Islet of Langerhans (tissue), 1 donor: Measurements from ENCODE around the gene LYSMD4.

Experiments used
- FAIRE-seq: peaks from one replicate; lab custom pipeline; 2011; peaks lifted over from hg19 to GRCh38; lab: Jason Lieb, UNC

LYSMD4 gene

DNA sequence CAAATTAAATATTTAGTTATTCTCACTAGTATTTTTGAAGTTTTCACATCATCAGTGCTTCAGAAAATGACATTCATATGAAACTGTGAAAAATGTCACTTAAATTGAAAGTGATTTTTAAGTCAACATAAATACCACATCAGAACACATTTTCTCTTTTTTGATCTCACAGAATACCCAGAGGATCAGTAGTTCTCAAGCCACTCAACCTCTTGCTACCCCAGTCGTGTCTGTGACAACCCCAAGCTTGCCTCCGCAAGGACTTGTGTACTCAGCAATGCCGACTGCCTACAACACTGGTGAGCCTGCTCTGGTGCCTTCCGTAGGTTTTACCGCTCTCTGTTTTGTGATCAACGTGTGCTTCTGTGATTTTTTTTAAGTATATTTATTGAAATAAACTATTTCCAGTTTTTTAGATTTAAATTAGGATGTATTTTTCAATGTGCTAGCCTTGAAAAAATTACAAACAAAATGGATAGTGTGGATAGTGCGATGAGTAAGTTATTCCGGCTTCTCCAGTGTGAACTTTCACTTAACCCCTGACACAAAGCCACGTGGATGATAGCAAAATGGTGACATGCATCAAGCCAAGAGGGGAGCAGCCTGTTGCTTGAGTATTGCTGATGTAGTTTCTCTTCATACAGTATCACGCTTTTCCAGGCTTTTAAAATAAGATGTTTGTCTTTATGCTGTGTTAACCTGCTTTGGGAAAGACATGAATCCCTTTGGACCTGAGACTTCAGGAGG is 26.5 kb downstream of the LYSMD4 start:
- FAIRE-seq: no peak

DNA sequence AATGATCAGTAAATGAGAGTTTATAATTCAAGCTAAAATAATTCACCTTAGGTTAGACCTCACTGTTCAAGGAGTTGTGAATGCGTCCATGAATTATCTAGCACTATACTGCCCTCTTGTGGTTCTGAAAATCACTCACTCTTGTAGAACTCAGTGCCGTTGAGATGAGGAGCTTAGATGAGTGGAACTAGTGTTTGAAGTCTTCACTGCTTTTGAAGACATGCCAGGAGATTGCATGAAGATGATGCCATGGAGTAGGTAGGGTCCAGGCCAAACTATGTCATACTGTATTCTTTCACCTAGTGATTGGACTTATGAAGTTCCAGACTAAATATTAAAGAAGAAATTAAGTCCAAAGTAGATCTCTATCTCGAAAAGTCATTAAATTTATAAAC is 28.8 kb downstream of the LYSMD4 start:
- FAIRE-seq: peak; percentile 98

DNA sequence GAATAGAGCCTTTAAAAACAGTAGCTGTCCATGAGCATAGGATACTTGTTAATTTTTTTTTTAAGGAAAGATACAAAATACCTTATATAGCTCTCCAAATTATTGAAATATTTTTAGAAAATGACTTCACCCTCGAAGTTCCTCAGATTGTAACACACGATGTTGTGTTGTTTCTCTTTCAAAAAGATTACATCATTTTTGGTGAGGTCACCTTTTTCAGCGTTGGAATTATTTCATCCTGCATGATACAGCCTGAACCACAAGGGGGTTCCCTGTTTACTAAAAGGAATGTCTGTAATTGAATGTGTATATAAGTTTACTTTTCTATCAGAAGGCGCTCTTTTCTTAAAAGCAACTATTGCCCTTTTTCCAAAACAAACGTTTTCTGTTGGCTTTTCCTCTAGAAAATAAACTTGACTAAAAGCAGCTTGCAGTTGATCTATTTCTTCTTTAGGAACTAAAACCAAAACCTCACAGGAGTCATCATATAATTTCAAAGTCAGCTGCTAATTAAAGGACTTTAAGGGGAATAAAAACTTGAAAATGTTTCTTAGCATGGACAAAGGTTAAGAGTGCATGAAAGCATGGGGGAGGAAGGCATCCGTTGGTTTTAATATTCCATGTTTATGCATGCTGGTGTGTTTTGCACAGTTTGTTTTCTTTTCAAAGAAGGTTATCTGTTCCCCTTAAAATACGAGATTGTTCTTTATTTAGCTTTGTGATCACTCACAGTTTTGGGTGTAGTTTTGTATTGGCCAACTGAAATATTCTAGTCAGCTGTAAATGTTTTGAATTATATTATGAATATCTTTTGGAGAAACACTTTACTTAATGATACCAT is 29.4 kb downstream of the LYSMD4 start:
- no peak for FAIRE-seq

DNA sequence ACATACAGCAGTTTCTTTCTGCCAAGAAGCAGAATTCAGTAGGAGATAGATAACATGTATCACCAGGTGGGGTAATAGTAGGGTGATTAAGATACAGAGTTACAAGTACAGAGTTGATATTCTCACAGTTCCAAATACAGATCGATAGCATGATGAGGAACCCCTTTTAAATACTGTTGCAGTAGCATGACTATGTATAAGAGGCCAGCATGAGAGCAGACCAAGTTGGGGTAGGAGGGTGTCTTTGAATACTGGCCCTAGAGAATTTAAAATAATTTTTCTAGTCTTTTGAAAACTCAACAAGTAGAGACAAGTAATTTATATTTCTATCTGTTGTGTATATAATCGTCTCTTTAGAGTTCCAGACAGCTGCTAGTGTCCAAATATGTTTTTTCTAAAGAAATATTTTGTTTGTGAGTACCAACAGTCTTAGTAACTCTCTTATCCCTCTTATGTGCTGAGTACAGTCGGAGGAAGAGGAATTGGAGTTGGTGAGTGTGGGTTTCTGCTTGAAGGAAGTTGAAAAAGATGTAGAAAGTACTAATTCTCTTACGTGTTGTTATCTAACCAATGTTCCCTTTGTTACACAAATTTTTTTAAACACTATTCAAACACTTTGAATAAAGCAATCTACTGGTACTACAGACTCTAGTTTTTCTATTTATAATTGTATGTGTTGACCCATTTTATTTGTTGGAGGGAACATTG is 30.2 kb downstream of the LYSMD4 start:
- no peak for FAIRE-seq

DNA sequence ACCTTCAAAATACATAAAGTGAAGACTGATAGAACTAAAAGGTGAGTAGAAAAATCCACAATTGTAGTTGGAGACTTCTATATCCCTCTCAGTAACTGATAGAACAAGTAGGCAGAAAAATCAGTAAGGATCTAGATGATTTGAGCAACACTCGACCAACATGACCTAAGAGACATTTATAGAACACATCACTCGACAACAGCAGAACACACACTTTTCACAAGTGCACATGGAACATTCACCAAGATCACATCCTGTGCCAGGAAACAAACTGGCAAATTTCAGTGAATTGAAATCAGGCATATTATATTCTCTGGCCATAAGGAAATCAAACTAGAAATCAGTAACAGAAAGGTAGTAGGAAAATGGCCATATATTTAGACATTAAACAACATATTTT is 37.1 kb downstream of the LYSMD4 start:
- no peak for FAIRE-seq

DNA sequence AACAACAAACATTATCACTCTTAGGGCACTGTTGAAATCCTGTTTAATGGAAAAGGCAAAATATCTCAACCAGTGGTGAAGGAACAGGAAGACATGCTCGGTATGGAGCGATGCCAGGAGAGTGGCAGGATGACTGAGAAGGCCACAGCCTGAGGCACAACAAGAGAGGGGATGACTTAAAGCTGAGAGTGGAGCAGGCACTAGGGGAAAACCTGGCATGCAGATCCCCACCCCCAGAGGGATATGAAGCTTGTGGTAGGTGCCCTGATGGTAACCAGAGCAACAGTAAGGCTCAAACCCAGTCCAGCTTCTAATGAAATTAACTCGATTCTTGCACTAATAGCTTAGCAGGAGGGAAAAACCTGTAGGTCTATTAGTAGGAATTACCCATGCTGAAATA is 40.4 kb downstream of the LYSMD4 start:
- peak; percentile 5 for FAIRE-seq

DNA sequence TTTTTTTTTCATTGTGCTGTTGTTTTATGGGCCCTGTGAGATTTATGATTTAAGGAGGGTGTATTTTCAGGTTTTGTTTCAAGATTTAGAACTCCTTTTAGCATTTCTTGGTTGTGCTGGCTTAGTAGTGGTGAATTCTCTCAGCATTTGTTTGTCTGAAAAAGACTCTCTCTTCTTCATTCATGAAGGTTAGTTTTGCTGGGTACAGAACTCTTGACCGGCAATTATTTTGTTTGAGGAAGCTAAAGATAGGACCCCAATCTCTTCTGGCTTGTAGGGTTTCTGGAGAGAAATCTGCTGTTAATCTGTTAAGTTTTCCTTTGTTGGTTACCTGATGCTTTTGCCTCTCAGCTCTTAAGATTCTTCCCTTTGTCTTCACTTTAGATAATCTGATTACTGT is 46.9 kb downstream of the LYSMD4 start:
- FAIRE-seq: no peak

DNA sequence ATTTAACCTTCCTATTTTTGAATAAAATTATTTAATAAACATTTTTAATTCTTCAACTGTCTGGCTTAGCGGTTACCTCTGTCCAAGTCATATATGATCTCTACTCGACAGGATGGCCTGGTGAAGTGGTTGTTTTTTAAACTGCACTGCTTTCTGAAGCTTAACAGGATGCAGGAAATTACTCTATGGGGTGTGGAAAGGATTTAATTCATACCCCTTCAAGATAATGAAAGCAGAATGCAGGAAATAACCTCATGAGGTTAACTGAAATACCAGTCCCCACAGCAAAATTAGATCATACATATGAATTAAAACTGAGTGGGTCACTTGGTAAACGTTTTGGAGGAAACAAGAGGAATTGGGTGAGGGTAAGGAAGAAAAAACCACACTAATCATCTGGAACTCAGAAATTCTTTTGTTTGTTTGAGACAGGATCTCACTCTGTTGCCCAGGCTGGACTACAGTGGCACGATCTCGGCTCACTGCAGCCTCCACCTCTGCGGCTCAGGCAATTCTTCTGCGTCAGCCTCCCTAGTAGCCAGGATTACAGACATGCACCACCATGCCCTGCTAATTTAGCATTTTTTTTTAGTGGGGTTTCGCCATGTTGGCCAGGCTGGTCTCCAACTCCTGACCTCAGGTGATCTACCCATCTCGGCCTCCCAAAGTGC is 50.1 kb downstream of the LYSMD4 start:
- FAIRE-seq: no peak

DNA sequence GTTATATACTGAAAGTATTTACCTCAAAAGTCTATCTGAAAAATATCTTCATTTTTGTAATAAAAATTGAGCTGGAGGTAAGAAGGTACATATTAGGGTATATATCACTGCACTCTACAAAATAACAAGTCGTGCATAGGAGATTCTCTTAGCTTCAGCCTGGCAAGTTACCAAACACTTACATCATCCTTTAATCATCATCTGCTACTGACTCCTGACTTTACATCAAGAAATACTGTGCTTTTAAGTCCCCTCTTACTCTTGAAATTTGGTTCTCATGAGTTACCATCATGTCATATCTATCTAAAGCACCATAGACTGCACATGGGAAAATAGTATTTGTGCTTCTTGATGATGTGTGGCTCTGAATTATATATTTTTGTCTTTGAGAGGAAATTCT is 50.8 kb downstream of the LYSMD4 start:
- no peak for FAIRE-seq

DNA sequence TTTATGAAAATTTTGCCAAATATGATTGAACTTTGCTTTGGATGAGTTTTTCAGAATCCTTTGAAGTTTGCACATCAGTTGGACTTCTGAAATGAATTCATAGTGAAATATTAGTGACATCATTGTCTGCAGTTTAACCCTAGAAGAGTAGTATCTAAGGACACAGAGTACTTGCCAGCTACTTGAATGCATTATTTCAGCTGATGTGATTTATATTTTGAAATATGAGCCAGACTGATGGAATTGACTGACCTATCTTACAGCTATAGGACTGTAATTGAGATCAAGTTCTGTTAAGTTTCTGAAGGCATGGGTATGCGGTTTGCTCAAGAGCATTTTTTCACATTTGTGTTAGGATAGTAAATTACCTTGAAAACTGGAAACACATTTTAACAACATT is 51.2 kb downstream of the LYSMD4 start:
- no peak for FAIRE-seq

DNA sequence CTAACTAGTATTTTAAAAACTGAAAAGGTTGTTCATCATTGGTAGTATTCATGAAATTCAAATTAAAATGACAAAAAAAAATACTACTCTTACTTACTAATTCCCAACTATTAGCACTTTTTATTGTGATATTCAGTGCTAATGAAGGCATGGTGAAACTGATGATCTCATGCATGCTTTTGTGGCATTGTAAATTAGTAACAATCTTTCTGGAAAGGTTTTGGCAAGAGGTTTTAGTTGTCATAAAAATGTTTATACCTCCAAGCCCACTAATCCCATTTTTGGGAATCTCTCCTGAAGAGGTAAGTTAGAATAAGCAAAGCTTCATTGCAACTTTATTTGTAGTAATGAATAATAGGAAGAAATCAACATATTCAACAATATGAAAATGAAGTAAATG is 53.0 kb downstream of the LYSMD4 start:
- FAIRE-seq: no peak

DNA sequence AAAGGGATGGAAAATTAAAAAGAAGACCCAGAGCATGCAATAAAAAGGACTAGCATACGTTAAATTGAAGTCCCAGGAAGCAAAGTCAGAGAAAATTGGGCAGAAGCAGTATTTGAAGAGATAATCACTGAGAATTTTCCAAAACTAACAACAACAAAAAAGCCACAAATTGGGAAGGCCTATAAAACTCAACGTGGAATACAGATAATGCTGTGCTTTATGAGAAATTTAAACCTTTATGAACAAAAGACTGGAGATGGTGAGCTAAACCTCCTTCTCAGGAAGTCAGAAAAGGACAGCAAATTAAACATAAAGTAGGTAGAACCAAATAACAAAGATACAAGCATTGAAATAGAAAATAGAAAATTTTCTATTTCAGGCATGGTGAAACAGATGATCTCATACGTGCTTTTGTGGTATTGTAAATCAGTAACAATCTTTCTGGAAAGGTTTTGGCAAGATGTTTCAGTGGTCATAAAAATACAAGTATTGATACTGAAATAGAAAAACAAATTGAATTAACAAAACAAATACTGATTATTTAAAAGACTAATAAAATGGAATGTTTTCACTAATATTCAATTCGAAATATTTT is 55.6 kb downstream of the LYSMD4 start:
- FAIRE-seq: peak; percentile 33
